NCI-H2171 (cell line): Measurements from ENCODE around the gene CNTNAP5.
A peak's percentile ranks its signal among the peaks of the same experiment; 100 is the strongest.

Experiments used
- DNase-seq: peaks from one replicate; lab custom pipeline; 2025; lab: John Stamatoyannopoulos, UW

CNTNAP5 gene

DNA sequence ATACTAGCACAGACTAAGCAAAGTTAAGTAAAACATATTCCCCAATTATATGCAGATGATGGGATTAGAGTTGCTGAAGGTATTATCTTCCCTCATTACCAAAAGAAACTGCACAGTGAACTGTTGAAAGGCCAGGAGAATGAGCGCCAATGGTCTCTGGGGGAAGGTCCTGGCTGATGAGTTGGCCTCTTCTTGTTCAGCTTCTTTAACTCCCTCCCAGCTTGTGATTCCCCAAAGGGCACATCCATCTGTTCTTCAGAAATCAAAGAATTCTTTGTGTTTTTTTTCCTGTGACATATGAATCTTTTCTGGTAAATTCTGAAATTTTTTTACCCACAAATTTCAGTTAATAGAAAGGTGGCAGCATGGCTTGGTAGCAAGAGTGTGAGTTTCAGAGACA is 667.6 kb downstream of the CNTNAP5 start:
- DNase-seq, result peak; percentile 73

- no peak for DNase-seq
Measured at GRCh38 chr2:124693156-124693555, 668.1 kb downstream of the CNTNAP5 start.

- no peak for DNase-seq
Measured at GRCh38 chr2:124698979-124699565, 674.0 kb downstream of the CNTNAP5 start.

- no peak for DNase-seq
Measured at GRCh38 chr2:124702777-124703176, 677.7 kb downstream of the CNTNAP5 start.

DNA sequence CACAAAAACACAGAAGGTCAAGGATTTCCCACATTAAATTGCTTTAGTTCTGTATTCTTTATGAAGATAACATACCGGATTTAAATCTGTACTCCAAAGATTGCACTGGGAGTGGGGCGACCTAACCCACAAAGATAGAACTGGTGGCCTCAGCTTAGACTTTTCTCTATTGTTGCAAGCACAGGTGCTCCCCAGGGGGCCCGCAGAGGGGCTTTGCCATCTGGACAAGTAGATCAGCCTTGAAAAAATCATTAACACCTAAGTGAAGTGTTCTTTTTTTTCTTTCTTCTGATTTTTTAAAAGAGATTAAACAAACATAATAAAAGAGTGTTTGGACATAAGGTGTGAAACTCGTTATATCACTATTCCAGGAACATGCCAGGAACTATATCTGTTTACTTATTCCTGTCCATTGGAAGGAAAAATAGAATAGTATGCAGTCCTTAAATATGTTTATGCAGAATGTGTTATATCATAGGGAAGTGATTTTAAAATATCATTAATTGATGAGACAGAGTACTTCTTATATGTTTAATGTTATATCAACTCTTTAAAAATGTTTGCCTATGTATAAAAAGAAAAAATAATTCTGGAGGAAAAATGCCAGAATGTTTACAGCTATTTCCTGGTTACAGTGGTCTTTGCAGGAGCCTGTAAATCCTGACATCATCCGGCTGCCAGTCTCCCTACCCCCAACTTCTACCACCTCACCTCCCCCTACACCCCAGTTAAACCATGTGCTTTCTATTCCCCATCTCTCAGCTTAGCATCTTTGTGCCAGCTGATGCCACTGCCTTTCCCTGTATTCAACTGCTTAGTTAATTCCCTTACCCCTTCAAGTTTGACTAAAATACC is 679.2 kb downstream of the CNTNAP5 start:
- peak; percentile 73 for DNase-seq

DNA sequence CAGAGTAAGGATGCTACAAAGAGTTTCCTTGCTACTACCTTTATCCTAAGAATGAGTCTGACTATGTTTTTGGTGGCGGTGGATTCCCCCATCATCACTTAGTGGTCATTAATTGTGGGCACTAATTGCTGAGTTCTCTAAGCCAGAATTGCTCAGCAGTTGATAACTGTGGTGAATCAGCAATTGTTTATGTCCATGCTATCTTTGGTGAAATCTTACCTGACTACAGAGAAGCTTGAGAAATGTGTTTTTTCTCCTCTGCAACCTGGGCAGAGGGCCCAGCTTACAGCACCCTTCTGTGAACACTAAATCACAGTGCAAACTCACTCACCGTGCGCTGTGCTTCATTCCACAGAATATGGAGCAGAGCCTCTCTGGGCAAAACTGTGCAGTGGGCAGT is 683.6 kb downstream of the CNTNAP5 start:
- no peak for DNase-seq

DNA sequence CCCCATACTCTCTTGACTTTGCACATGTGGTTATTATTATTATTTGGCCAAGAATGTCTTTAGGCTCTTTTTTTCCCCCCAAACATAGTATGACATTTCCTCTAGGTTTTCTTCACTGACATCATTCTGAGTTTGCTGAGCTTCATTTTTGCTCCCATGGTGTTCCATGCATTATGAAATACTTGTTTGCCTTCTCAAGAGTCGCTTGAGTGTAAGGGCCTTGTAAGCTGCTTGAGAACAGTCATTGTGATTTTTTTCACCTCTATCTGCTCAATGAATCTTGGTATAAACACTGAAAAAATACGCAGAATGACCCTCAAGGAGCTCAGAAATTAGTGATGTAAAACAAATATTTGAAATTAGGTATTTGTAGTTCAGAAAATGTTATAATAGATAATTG is 688.9 kb downstream of the CNTNAP5 start:
- DNase-seq, result no peak

GRCh38 chr2:124725187-124725586 is 700.1 kb downstream of the CNTNAP5 start:
- DNase-seq, result no peak

DNA sequence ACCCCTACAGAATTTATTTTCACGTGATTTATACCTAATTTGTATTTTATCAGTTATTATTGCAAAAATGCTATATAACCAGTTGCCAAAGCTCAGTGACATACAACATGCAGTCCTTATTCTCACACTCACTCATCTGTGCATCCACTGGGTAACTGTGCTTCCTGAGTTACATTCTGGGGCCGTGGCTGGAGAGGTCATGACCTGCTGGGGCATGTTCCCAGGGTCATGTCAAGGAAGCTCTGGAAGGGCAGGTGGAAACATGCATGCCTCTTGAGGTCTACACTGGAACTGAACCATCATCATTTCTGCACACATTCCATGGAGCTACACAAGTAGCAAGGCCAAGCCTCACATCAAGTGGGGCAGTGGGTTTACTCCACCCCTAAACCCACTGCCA is 715.5 kb downstream of the CNTNAP5 start:
- no peak for DNase-seq

DNA sequence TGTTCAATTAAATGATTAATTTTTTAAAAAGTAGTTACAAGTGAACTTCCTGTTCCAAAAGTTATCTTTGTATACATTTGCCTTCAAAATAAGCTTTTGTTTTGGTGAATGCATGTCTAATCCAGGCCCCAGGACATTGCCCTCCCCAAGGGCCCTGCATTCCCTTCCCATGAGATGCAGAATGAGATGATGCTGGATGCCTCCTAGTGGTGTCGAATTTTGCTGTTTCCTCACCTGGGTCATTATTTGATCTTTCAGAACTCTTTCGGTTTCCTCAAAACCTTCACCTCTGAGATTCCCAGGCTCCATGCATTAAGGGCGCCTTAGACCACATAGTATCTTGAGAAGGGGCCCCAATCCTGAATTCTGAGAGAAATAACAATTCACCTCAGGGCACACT is 728.8 kb downstream of the CNTNAP5 start:
- no peak for DNase-seq

DNA sequence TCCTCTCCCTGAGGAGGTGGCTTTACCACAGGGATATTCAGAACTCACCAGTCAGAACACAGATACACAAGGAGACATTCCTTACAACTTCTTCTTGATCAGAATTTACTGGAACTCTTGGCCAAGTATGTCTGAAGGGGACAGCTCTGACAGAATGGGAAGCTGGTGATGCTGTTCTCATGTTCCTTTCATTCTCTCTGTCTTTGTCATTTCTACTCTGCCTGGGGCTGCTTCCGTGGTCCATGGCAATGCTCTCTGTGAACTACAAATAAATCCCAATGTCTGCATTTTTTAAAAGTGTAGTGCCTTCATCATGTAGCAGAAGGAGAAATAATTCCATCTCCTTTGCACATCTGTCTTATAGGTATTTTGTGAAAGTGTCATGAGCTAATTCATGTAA is 730.3 kb downstream of the CNTNAP5 start:
- DNase-seq, result no peak

GRCh38 chr2:124756048-124756447 is 731.0 kb downstream of the CNTNAP5 start:
- DNase-seq, result no peak

GRCh38 chr2:124762388-124762787 is 737.3 kb downstream of the CNTNAP5 start:
- no peak for DNase-seq

DNA sequence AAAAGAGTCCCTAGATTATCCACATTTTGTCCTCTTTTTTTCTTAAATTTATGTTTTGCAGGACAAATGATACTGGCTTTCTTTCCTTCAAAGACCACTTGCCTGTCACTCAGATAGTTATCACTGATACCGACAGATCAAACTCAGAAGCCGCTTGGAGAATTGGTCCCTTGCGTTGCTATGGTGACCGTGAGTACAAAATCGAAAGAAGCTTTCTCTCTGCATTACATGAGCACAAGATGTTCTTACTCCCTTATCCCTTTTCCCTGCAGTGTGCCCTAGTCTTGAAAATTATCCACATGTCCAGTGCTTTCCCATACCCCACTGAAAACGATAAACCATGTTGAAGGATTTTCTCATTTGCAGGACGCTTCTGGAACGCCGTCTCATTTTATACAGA is 738.5 kb downstream of the CNTNAP5 start:
- no peak for DNase-seq

- DNase-seq, result no peak
Measured at GRCh38 chr2:124774781-124775180, 749.7 kb downstream of the CNTNAP5 start.

- DNase-seq, result no peak
Measured at GRCh38 chr2:124776332-124776731, 751.2 kb downstream of the CNTNAP5 start.

GRCh38 chr2:124778076-124778475 is 753.0 kb downstream of the CNTNAP5 start:
- DNase-seq, result no peak

DNA sequence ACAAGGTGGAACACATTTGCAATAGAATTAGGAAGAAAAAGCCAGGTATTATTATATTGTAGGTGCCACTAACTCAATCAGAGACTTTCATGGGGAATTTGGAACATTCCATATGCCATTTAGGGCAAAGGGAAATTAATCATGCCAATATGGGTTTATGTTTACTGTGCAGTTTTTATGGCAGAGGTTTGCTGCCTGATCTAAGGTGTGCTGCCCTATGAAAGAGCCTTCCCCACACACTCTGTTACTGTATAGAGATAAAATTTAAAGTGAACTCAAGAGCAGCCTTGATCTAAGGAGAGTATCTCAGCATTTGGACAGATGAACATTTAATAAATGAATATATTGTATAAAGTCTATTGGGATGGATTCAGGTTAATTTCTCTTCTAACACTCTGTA is 771.6 kb downstream of the CNTNAP5 start:
- DNase-seq, result no peak

DNA sequence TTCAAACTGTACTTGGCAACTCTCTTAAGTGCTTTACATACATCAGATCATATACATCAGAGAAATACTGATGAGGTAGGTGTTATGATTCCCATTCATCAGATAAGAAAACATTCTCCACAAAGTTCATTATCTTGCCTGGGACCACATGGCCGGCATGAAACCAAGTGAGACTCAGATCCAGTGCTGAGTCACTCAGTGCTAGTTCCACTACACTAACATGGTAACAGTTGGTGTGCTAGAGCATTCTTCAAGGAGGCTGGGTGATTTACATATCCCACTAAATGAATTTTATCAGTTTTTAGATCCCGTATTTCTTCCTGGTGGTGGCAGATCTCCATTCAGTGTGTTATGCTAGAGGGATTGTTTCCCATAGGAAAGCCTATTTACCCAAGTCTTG is 772.0 kb downstream of the CNTNAP5 start:
- no peak for DNase-seq

GRCh38 chr2:124798551-124798950 is 773.5 kb downstream of the CNTNAP5 start:
- DNase-seq, result no peak

GRCh38 chr2:124804014-124804940 is 779.2 kb downstream of the CNTNAP5 start:
- no peak for DNase-seq

DNA sequence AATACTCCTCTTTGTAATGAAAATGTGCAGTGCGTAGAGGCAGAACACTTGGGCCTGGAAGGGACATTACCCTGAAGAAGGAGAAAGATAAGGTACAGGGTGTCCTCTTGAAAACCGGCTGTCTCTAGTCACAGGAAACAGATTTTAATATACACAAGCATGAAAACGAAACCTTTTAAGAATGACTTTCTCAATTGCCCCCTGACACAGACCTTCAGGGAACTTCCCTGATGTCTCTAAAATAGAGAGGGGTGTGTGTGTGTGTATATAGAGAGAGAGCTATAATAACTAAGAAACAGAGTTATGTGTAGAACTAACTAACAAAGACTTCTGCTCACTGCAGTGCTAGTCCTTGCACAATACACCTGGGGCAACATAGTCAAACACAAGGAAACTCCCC is 780.0 kb downstream of the CNTNAP5 start:
- no peak for DNase-seq

GRCh38 chr2:124810132-124810531 is 785.0 kb downstream of the CNTNAP5 start:
- peak; percentile 20 for DNase-seq
